HCT116 (cell line): Measurements from ENCODE around the gene SCAF8.
"Not testable (repeated sequence)": the region's sequence is repeated elsewhere in the genome, so short reads cannot be mapped to it uniquely, and the experiment has no call there.

ENCODE experiments used
- CEBPB ChIP-seq: IDR thresholded peaks from 2 replicates; pipeline ENCODE4 v1.6.1; 2012; ENCODE audit warnings: low read depth
- CTCF ChIP-seq, 3 experiments: fragments of 200-600 bp in 1 of 3; sonication (generic) in 1 of 3; IDR thresholded peaks in 2 of 3; conservative IDR thresholded peaks in 1 of 3; 2 replicates each; pipeline ENCODE4 v1.5.1; 2012 to 2017; ENCODE audit warnings: low read depth in 2 of 3, low read length in 2 of 3, antibody characterized with exemption in 1 of 3, borderline replicate concordance in 1 of 3, control low read depth in 1 of 3, mild to moderate bottlenecking in 1 of 3, mixed read lengths in 1 of 3, mixed run types in 1 of 3, moderate library complexity in 1 of 3; ENCODE audit not compliant: insufficient read depth in 1 of 3
- POLR2A ChIP-seq: IDR thresholded peaks from 2 replicates; pipeline ENCODE4 v1.7.0; 2011; ENCODE audit warnings: borderline replicate concordance; ENCODE audit not compliant: insufficient read depth, insufficient read length; ENCODE audit errors: extremely low read depth
- RAD21 ChIP-seq: IDR thresholded peaks from 2 replicates; pipeline ENCODE4 v1.6.1; 2012; ENCODE audit warnings: low read depth, mild to moderate bottlenecking
- ZBTB33 ChIP-seq: IDR thresholded peaks from 2 replicates; pipeline ENCODE4 v1.6.1; 2011; ENCODE audit warnings: mild to moderate bottlenecking, low read length, moderate library complexity; ENCODE audit not compliant: insufficient replicate concordance; ENCODE audit errors: extremely low read depth

GRCh38 chr6:154744029-154744745 lies 11.0 kb downstream of the SCAF8 start:
- not testable (repeated sequence) for TF ChIP-seq RAD21; CTCF (IDR thresholded peaks at IDR 0.05 in 2 of 3, conservative IDR thresholded peaks at IDR 0.05 in 1 of 3; ENCODE audit: borderline replicate concordance in 1 of 3, insufficient read depth in 1 of 3, low read depth in 2 of 3, low read length in 2 of 3); CEBPB; ZBTB33; POLR2A
